Ishikawa (cell line): Measurements from ENCODE around the gene NRG3.

ENCODE experiments used
- FOXM1 ChIP-seq: IDR thresholded peaks from 2 replicates; pipeline ENCODE4 v1.6.1; 2012; ENCODE audit warnings: low read depth, borderline replicate concordance
- REST ChIP-seq: IDR thresholded peaks from 2 replicates; pipeline ENCODE4 v1.6.1; 2012; ENCODE audit warnings: low read depth, mild to moderate bottlenecking
- TCF12 ChIP-seq: IDR thresholded peaks from 2 replicates; pipeline ENCODE4 v1.6.1; 2012; ENCODE audit warnings: low read depth

DNA sequence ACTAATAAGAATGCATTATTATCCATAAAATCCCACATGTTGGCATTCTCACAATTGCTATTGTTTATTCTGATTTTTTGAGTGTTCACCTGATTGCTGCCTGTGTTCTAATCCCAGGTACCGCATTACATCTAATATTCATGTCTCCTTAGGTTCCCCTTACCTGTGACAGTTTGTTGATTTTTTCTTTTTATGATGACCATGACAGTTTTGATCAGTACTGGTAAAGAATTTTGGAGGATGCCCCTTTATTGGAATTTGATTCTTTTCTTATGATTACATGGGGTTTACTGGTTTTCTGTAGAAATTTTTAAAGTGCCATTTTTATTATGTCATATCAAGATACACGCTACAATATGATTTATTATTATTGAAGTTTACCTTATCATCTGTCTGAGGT, 1091.1 kb downstream of the NRG3 start:
- TF ChIP-seq TCF12 (no peak), REST (no peak), FOXM1 (no peak)
